ENCODE results near the gene FDXR.
A peak's percentile ranks its signal among the peaks of the same experiment; 100 is the strongest.

FDXR gene

GRCh38 chr17:74854792-74855191 is 18.0 kb downstream of the FDXR start:
- no peak for DNase-seq

- DNase-seq: no peak
These were observed 19.1 kb downstream of the FDXR start for GRCh38 chr17:74853669-74854068.

- DNase-seq: no peak
These were observed 19.8 kb downstream of the FDXR start for GRCh38 chr17:74853048-74853397.

GRCh38 chr17:74852237-74853047 is 20.4 kb downstream of the FDXR start:
- no peak for DNase-seq

GRCh38 chr17:74851612-74852236 is 21.1 kb downstream of the FDXR start:
- no peak for DNase-seq

GRCh38 chr17:74850914-74851313 is 21.9 kb downstream of the FDXR start:
- DNase-seq: no peak

GRCh38 chr17:74850310-74850709 is 22.5 kb downstream of the FDXR start:
- no peak for DNase-seq

- no peak for DNase-seq
These were observed 24.0 kb downstream of the FDXR start for GRCh38 chr17:74848656-74849399.

- DNase-seq: no peak
These were observed 26.2 kb downstream of the FDXR start for GRCh38 chr17:74846621-74847020.

- DNase-seq: no peak
These were observed 29.5 kb downstream of the FDXR start for GRCh38 chr17:74843352-74843627.

GRCh38 chr17:74842599-74843351 is 30.0 kb downstream of the FDXR start:
- DNase-seq: peak; percentile 78

GRCh38 chr17:74842146-74842598 is 30.6 kb downstream of the FDXR start:
- peak; percentile 38 for DNase-seq

GRCh38 chr17:74840989-74841666 is 31.7 kb downstream of the FDXR start:
- DNase-seq: peak; percentile 40

GRCh38 chr17:74839990-74840852 is 32.6 kb downstream of the FDXR start:
- no peak for DNase-seq

- no peak for DNase-seq
These were observed 34.5 kb downstream of the FDXR start for GRCh38 chr17:74838274-74838673.

- DNase-seq: no peak
These were observed 35.9 kb downstream of the FDXR start for GRCh38 chr17:74836691-74837467.

GRCh38 chr17:74836191-74836590 is 36.6 kb downstream of the FDXR start:
- DNase-seq: no peak

GRCh38 chr17:74833501-74834377 is 39.1 kb downstream of the FDXR start:
- DNase-seq: peak; percentile 69

- DNase-seq: no peak
These were observed 40.4 kb downstream of the FDXR start for GRCh38 chr17:74832421-74832820.

Measured in EL (cell line).